ENCODE data around the gene NECTIN4.
A peak's percentile ranks its signal among the peaks of the same experiment; 100 is the strongest.
"Not testable (repeated sequence)": the region's sequence is repeated elsewhere in the genome, so short reads cannot be mapped to it uniquely, and the experiment has no call there.

The NECTIN4 gene

GRCh38 chr1:161031874-161032273, 57.5 kb downstream of the NECTIN4 start:
- no peak for DNase-seq (ENCODE audit: low read depth in 2 of 2, low spot score in 1 of 2)

DNA sequence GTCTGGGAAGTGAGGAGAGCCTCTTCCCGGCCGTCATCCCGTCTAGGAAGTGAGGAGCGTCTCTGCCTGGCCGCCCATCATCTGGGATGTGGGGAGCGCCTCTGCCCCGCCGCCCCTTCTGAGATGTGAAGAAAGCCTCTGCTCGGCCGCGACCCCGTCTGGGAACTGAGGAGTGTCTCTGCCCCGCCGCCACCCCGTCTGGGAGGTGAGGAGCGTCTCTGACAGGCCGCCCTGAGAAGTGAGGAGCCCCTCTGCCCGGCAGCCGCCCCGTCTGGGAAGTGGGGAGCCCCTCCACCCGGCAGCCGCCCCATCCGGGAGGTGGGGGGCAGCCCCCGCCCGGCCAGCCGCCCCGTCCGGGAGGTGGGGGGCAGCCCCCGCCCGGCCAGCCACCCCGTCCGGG, 59.9 kb downstream of the NECTIN4 start:
- not testable (repeated sequence) for DNase-seq (ENCODE audit: low read depth in 2 of 2, low spot score in 1 of 2)

- not testable (repeated sequence) for DNase-seq (ENCODE audit: low read depth in 2 of 2, low spot score in 1 of 2)
These were observed 62.4 kb downstream of the NECTIN4 start for GRCh38 chr1:161026954-161027353.

- DNase-seq (ENCODE audit: low read depth in 2 of 2, low spot score in 1 of 2), result not testable (repeated sequence)
These were observed 66.9 kb downstream of the NECTIN4 start for GRCh38 chr1:161022432-161022831.

GRCh38 chr1:161021970-161022353, 67.4 kb downstream of the NECTIN4 start:
- no peak for DNase-seq (ENCODE audit: low read depth in 2 of 2, low spot score in 1 of 2)

- peak; percentile 76 to 78 for DNase-seq (ENCODE audit: low read depth in 2 of 2, low spot score in 1 of 2)
These were observed 68.0 kb downstream of the NECTIN4 start for GRCh38 chr1:161021165-161021969.

Measured in stimulated activated CD8-positive, alpha-beta memory T cell treated with anti-CD3 and anti-CD28 coated beads, Interleukin-4, amount 100 ng/mL, for 1 hour (primary cell).